ENCODE results near the gene WEE1.

DNA sequence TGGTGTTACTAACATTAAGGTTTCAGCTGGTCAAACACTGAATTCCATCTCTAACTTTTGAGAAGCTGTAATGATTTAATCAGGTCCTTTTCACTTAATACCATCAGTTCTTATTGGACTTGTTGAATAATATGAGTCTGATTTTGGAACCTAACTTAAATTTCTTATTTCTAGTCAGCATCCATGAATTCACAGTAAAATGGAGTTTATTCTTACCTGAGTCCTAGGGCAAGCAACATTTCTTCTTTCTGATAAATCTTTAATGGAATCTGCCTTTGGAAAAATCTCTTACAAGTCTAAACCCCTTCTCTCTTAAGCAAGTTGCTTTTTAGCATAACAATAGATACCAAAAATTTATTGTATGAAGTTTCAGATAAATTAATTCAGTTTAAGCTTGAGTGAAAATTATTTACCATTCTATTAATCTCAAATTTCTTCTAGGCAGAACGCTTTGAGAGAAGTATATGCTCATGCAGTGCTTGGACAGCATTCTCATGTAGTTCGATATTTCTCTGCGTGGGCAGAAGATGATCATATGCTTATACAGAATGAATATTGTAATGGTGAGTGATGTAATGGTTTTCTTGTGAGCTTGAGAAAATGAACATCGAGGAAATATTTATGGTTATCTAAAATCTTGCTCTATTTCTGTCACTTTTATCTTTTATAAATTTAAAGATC, 3.4 kb downstream of the WEE1 start:
- TF ChIP-seq, protein P1, sequence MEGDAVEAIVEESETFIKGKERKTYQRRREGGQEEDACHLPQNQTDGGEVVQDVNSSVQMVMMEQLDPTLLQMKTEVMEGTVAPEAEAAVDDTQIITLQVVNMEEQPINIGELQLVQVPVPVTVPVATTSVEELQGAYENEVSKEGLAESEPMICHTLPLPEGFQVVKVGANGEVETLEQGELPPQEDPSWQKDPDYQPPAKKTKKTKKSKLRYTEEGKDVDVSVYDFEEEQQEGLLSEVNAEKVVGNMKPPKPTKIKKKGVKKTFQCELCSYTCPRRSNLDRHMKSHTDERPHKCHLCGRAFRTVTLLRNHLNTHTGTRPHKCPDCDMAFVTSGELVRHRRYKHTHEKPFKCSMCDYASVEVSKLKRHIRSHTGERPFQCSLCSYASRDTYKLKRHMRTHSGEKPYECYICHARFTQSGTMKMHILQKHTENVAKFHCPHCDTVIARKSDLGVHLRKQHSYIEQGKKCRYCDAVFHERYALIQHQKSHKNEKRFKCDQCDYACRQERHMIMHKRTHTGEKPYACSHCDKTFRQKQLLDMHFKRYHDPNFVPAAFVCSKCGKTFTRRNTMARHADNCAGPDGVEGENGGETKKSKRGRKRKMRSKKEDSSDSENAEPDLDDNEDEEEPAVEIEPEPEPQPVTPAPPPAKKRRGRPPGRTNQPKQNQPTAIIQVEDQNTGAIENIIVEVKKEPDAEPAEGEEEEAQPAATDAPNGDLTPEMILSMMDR (IDR thresholded peaks at IDR 0.05) = no peak
- no peak for TF ChIP-seq POLR2A (IDR thresholded peaks at IDR 0.05; ENCODE audit: low read length)
- TF ChIP-seq HDAC2 (IDR thresholded peaks at IDR 0.05) = no peak
- no peak for TF ChIP-seq ZC3H11A (IDR thresholded peaks at IDR 0.05)
- TF ChIP-seq MYC (IDR thresholded peaks at IDR 0.05; ENCODE audit: borderline replicate concordance, low read length) = no peak
